K562 (cell line): ENCODE measurements around the gene USP31. TPM values are rescaled to one million over a fixed set of nuclear protein-coding genes. Genes with fewer than 3 reads are reported as not detected.

Source experiments
- ATAC-seq: fragments of 200-7000 bp; cut with Tn5 transposase; 3 replicates; pipeline ENCODE4 v1.9.1; 2020; ENCODE audit warnings: moderate library complexity
- BruUV-seq: library from RNA; stranded (reverse); fragments of 400-500 nt; replicated peaks from 2 replicates; lab custom pipeline; 2021; lab: Mats Ljungman, UMichigan
- CTCF ChIA-PET: fragments of 300-600 bp; formaldehyde crosslinking; extraction: SDS; loops from one replicate; lab custom pipeline; 2021; ENCODE audit warnings: low intra/inter-chr PET ratio; lab: Yijun Ruan, JAX
- POLR2A ChIA-PET: fragments of 300-600, 350-650 bp; sonication (Branson Sonifier 250); formaldehyde crosslinking; extraction: SDS; loops from one replicate; lab custom pipeline; 2021; ENCODE audit warnings: antibody characterized with exemption, inconsistent platforms; lab: Yijun Ruan, JAX
- DNase-seq, 4 experiments: peaks; one replicate each; pipeline versions ENCODE4 v3.0.0 to v3.0.0-alpha.2; 2011 to 2018; ENCODE audit warnings: low spot score in 3 of 4, mixed read lengths in 3 of 4; ENCODE audit errors: extremely low read depth in 1 of 4
- FAIRE-seq: peaks from 2 replicates; lab custom pipeline; 2011; peaks lifted over from hg19 to GRCh38; lab: Jason Lieb, UNC
- H2AFZ ChIP-seq: 2 replicates; pipeline ENCODE4 v1.6.0; 2011; ENCODE audit warnings: low read depth, low read length, control low read depth, inconsistent platforms
- H3K27ac ChIP-seq: fragments of 200-600 bp; 3 replicates; pipeline ENCODE4 v1.8.0; 2011; ENCODE audit warnings: low read depth, mild to moderate bottlenecking, control low read depth, inconsistent platforms, low read length, moderate library complexity, mixed read lengths; ENCODE audit errors: extremely low read depth
- H3K27me3 ChIP-seq, 2 experiments: fragments of 300-600 bp in 1 of 2; 2 replicates in 1 of 2; 3 replicates in 1 of 2; pipeline versions ENCODE4 v1.6.0 to v1.8.0; 2011; ENCODE audit warnings: inconsistent platforms in 2 of 2, low read length in 2 of 2, mild to moderate bottlenecking in 1 of 2, mixed read lengths in 1 of 2, moderate library complexity in 1 of 2; ENCODE audit not compliant: control insufficient read depth in 2 of 2, insufficient read depth in 2 of 2
- H3K36me3 ChIP-seq: fragments of 300-600 bp; 3 replicates; pipeline ENCODE4 v1.8.0; 2011; ENCODE audit warnings: mild to moderate bottlenecking, low read length, inconsistent platforms; ENCODE audit not compliant: control insufficient read depth, insufficient read depth
- H3K4me1 ChIP-seq, 2 experiments: fragments of 200-600 bp in 1 of 2; replicated peaks in 1 of 2; 2 replicates in 1 of 2; 3 replicates in 1 of 2; pipeline versions ENCODE4 v1.5.1 to v1.8.0; 2011; ENCODE audit warnings: inconsistent platforms in 2 of 2, low read length in 2 of 2, mild to moderate bottlenecking in 1 of 2, mixed read lengths in 1 of 2, moderate library complexity in 1 of 2; ENCODE audit not compliant: control insufficient read depth in 2 of 2, insufficient read depth in 2 of 2
- H3K4me2 ChIP-seq: 2 replicates; pipeline ENCODE4 v1.6.1; 2011; ENCODE audit warnings: low read length, control low read depth, inconsistent platforms, mixed read lengths; ENCODE audit not compliant: insufficient read depth
- H3K4me3 ChIP-seq: fragments of 200-600 bp; sonication (generic), shearing (Covaris generic); 2 replicates; pipeline ENCODE4 v1.5.1; 2016; ENCODE audit warnings: control low read depth, inconsistent platforms
- H3K79me2 ChIP-seq: fragments of 200-600 bp; 3 replicates; pipeline ENCODE4 v1.8.0; 2011; ENCODE audit warnings: low read length, inconsistent platforms; ENCODE audit not compliant: control insufficient read depth, insufficient read depth
- H3K9ac ChIP-seq, 2 experiments: 2 replicates each; pipeline versions ENCODE4 v1.6.0 to v1.6.1; 2011; ENCODE audit warnings: low read depth in 2 of 2, low read length in 2 of 2, control low read depth in 1 of 2, inconsistent platforms in 1 of 2, mild to moderate bottlenecking in 1 of 2, mixed read lengths in 1 of 2; ENCODE audit not compliant: insufficient read depth in 1 of 2
- H3K9me1 ChIP-seq: one replicate; pipeline ENCODE4 v1.6.0; 2011; ENCODE audit warnings: inconsistent platforms, mild to moderate bottlenecking, low read length, moderate library complexity; ENCODE audit not compliant: control insufficient read depth, insufficient read depth
- H3K9me3 ChIP-seq: replicated peaks from 2 replicates; pipeline ENCODE4 v1.5.1; 2011; ENCODE audit warnings: low read depth, low read length, inconsistent platforms; ENCODE audit not compliant: control insufficient read depth, insufficient read depth
- H4K20me1 ChIP-seq: replicated peaks from 2 replicates; pipeline ENCODE4 v1.6.1; 2011; ENCODE audit warnings: low read length, inconsistent platforms, mixed read lengths; ENCODE audit not compliant: control insufficient read depth, insufficient read depth
- DIDO1 ChIP-seq: fragments of 450-650 bp; IDR thresholded peaks from 2 replicates; pipeline ENCODE4 v1.6.1; 2016; ENCODE audit warnings: low read depth, missing biosample characterization, missing genetic modification characterization
- MCM5 ChIP-seq: fragments of 450-650 bp; IDR thresholded peaks from 2 replicates; pipeline ENCODE4 v1.6.1; 2016; ENCODE audit warnings: low read depth
- RERE ChIP-seq: sonication (generic); formaldehyde crosslinking; IDR thresholded peaks from 2 replicates; pipeline ENCODE4 v1.8.0; 2023; ENCODE audit warnings: missing genetic modification reagents, mild to moderate bottlenecking, borderline replicate concordance
- ZNF3 ChIP-seq: fragments of 250-450 bp; sonication (Bioruptor Pico); IDR thresholded peaks from 2 replicates; pipeline ENCODE4 v1.5.0; 2021; ENCODE audit warnings: mild to moderate bottlenecking, moderate library complexity
- ZNF324 ChIP-seq: fragments of 250-450 bp; sonication (Bioruptor Pico); IDR thresholded peaks from 2 replicates; pipeline ENCODE4 v1.4.0; 2020; ENCODE audit warnings: mild to moderate bottlenecking
- ZNF592 ChIP-seq: fragments of 450-650 bp; IDR thresholded peaks from 2 replicates; pipeline ENCODE4 v1.6.1; 2017; ENCODE audit warnings: antibody characterized with exemption, mild to moderate bottlenecking
- WGBS: fragments of 100-300 bp; shearing (Covaris generic); methylation state at CpG from one replicate; pipeline ENCODE4 v1.1.6; 2016; ENCODE audit warnings: low coverage, mixed read lengths; ENCODE audit not compliant: insufficient coverage; ENCODE audit errors: missing lambda C conversion rate; 5-methylcytosine and 5-hydroxymethylcytosine counted together
- in situ Hi-C: fragments of 300-500 bp; cut with MboI; formaldehyde crosslinking; loops from 4 replicates; pipeline ENCODE4 v1.15.0; 2018; ENCODE audit warnings: inconsistent platforms, mixed read lengths
- intact Hi-C: fragments of 100-400 bp; cut with micrococcal nuclease; formaldehyde crosslinking; loops from 2 replicates; pipeline ENCODE4 v1.14.2; 2022
- polyA plus RNA-seq, 8 experiments: library from polyadenylated mRNA; depleted of rRNA in 4 of 8; stranded (reverse) in 5 of 8; unstranded in 3 of 8; fragments of >200 nt; fragmentation: Nextera tagmentation in 2 of 8; fragmentation: Illumina TruSeq in 1 of 8; extraction: Ambion mirVana in 2 of 8; extraction: Trizol in 1 of 8; gene quantifications; 2 replicates each; pipeline versions ENCODE4 v1.2.1 to v1.2.3, GENCODE V29; 2011 to 2014; ENCODE audit warnings: inconsistent platforms in 1 of 8, missing spikeins in 1 of 8
- total RNA-seq, 7 experiments: library from RNA; depleted of rRNA in 6 of 7; stranded (reverse); fragments of >200 nt in 6 of 7; fragmentation: Illumina TruSeq in 2 of 7; extraction: Trizol in 2 of 7; gene quantifications; 2 replicates each; pipeline versions ENCODE4 v1.2.1 to v1.2.3, GENCODE V29; 2011 to 2021; ENCODE audit warnings: low replicate concordance in 1 of 7

Gene USP31
- total and polyA plus RNA-seq, 9 of the 15 experiments (the other 6 are each of a cell fraction or from before 2014, with no cell fraction given): 0.56 to 4.9 (median 2.9) TPM

GRCh38 chr16:23052221-23052620 is 97.0 kb downstream of the USP31 start (continued):
- TF ChIP-seq ZNF592 (no peak), DIDO1 (tag) (no peak)

GRCh38 chr16:23051587-23051986 is 97.7 kb downstream of the USP31 start:
- DNase-seq (no peak), ATAC-seq (no peak), FAIRE-seq (no peak)
- no peaks in the 10 kb centered on the region for H3K79me2 ChIP-seq
- no peaks in the 10 kb centered on the region for H3K4me1 ChIP-seq
- POLR2A ChIA-PET: no interaction called here
- no peak overlapping the region for H3K4me3 ChIP-seq
- intact Hi-C loops (no loop called here), in situ Hi-C loops (no loop called here)
- no peaks in the 10 kb centered on the region for H4K20me1 ChIP-seq
- CTCF ChIA-PET: no interaction called here
- H3K9me3 ChIP-seq: no peaks in the 10 kb centered on the region
- no peak overlapping the region for H3K4me2 ChIP-seq
- peaks cover 16 to 27% of the 10 kb centered on the region in 2 experiments; a peak in 4 of 5 replicates for H3K27me3 ChIP-seq
- H3K36me3 ChIP-seq: no peaks in the 10 kb centered on the region
- no peak overlapping the region for H2AFZ ChIP-seq
- no TSS peak for BruUV-seq
- TF ChIP-seq ZNF3 (CRISPR knock-in tag) (no peak), RERE (CRISPR knock-in tag) (no peak), ZNF324 (CRISPR knock-in tag) (no peak), MCM5 (no peak)
- 0% methylated on average over 8 of the region's 8 CpGs for WGBS
- no peak overlapping the region for H3K9ac ChIP-seq
- H3K9me1 ChIP-seq: no peaks in the 10 kb centered on the region
- no peak overlapping the region for H3K27ac ChIP-seq
